GM19468 (cell line): ENCODE measurements around the gene PPFIA2.

Source experiments
- ATAC-seq: cut with Tn5 transposase; IDR thresholded peaks from one replicate; pipeline ENCODE4 v1.9.1; 2021; ENCODE audit warnings: mild to moderate bottlenecking, moderate library complexity, moderate number of reproducible peaks; ENCODE audit not compliant: unreplicated experiment; ENCODE audit errors: extremely low read depth

Gene PPFIA2

GRCh38 chr12:81570234-81570633, 188.9 kb downstream of the PPFIA2 start:
- no peak for ATAC-seq

GRCh38 chr12:81564237-81564636, 194.9 kb downstream of the PPFIA2 start:
- ATAC-seq: no peak

GRCh38 chr12:81558031-81558430, 201.1 kb downstream of the PPFIA2 start:
- no peak for ATAC-seq

- no peak for ATAC-seq
Observed at GRCh38 chr12:81546811-81547210, 212.3 kb downstream of the PPFIA2 start.

- no peak for ATAC-seq
Observed at GRCh38 chr12:81543621-81544139, 215.5 kb downstream of the PPFIA2 start.

GRCh38 chr12:81542065-81543010, 216.8 kb downstream of the PPFIA2 start:
- ATAC-seq: no peak

- no peak for ATAC-seq
Observed at GRCh38 chr12:81541121-81541520, 218.0 kb downstream of the PPFIA2 start.

- ATAC-seq: no peak
Observed at GRCh38 chr12:81539279-81539678, 219.9 kb downstream of the PPFIA2 start.

GRCh38 chr12:81533054-81533453, 226.1 kb downstream of the PPFIA2 start:
- no peak for ATAC-seq

- ATAC-seq: no peak
Observed at GRCh38 chr12:81530352-81530751, 228.8 kb downstream of the PPFIA2 start.

- ATAC-seq: no peak
Observed at GRCh38 chr12:81520064-81520945, 238.8 kb downstream of the PPFIA2 start.

GRCh38 chr12:81518638-81519037, 240.5 kb downstream of the PPFIA2 start:
- ATAC-seq: no peak

GRCh38 chr12:81517296-81517695, 241.9 kb downstream of the PPFIA2 start:
- no peak for ATAC-seq

GRCh38 chr12:81502912-81503695, 256.0 kb downstream of the PPFIA2 start:
- ATAC-seq: no peak

GRCh38 chr12:81500788-81501187, 258.4 kb downstream of the PPFIA2 start:
- ATAC-seq: no peak

GRCh38 chr12:81499809-81500208, 259.3 kb downstream of the PPFIA2 start:
- ATAC-seq: no peak

GRCh38 chr12:81492131-81492720, 266.9 kb downstream of the PPFIA2 start:
- ATAC-seq: no peak

GRCh38 chr12:81472934-81473333, 286.2 kb downstream of the PPFIA2 start:
- ATAC-seq: no peak

- ATAC-seq: no peak
Observed at GRCh38 chr12:81470923-81471322, 288.2 kb downstream of the PPFIA2 start.

GRCh38 chr12:81468206-81468605, 290.9 kb downstream of the PPFIA2 start:
- no peak for ATAC-seq
